K562 (cell line): Measurements from ENCODE around the gene METAP1D. TPM values are rescaled to one million over a fixed set of nuclear protein-coding genes. Genes with fewer than 3 reads are reported as not detected.

Experiments
- BDP1 ChIP-seq: IDR thresholded peaks from 3 replicates; pipeline ENCODE4 v1.6.1; 2011; ENCODE audit not compliant: insufficient read length, insufficient read depth
- FOXP1 ChIP-seq: sonication (generic); formaldehyde crosslinking; IDR thresholded peaks from 2 replicates; pipeline ENCODE4 v1.8.0; 2022; ENCODE audit warnings: mild to moderate bottlenecking, missing genetic modification reagents
- HDAC3 ChIP-seq: fragments of 450-650 bp; IDR thresholded peaks from 2 replicates; pipeline ENCODE4 v1.6.1; 2018; ENCODE audit warnings: borderline replicate concordance, mild to moderate bottlenecking, moderate library complexity; ENCODE audit not compliant: partially characterized antibody
- HDAC8 ChIP-seq: fragments of 450-650 bp; IDR thresholded peaks from 2 replicates; pipeline ENCODE4 v1.6.1; 2016; ENCODE audit warnings: mild to moderate bottlenecking, missing genetic modification characterization, moderate library complexity, missing compliant biosample characterization
- KAT7 ChIP-seq: sonication (generic); formaldehyde crosslinking; IDR thresholded peaks from 2 replicates; pipeline ENCODE4 v1.8.0; 2022; ENCODE audit warnings: missing genetic modification reagents, mild to moderate bottlenecking, borderline replicate concordance
- NCOA6 ChIP-seq: fragments of 450-650 bp; IDR thresholded peaks from 2 replicates; pipeline ENCODE4 v1.6.1; 2017; ENCODE audit warnings: mild to moderate bottlenecking
- NFE2L1 ChIP-seq: fragments of 450-650 bp; IDR thresholded peaks from 2 replicates; pipeline ENCODE4 v1.6.1; 2016; ENCODE audit warnings: missing genetic modification characterization, low read depth, mild to moderate bottlenecking, missing compliant biosample characterization, moderate library complexity, borderline replicate concordance
- PHB ChIP-seq: fragments of 250-450 bp; sonication (Bioruptor Pico); IDR thresholded peaks from 2 replicates; pipeline ENCODE4 v1.5.0; 2021
- PML ChIP-seq: IDR thresholded peaks from 2 replicates; pipeline ENCODE4 v1.6.1; 2012; ENCODE audit warnings: low read length, inconsistent platforms
- STAG1 ChIP-seq: sonication (generic); formaldehyde crosslinking; IDR thresholded peaks from 2 replicates; pipeline ENCODE4 v1.5.0; 2020; ENCODE audit warnings: missing genetic modification reagents, borderline replicate concordance
- TCF7 ChIP-seq: sonication (generic); IDR thresholded peaks from 2 replicates; pipeline ENCODE4 v1.6.1; 2016; ENCODE audit warnings: antibody characterized with exemption, borderline replicate concordance
- polyA plus RNA-seq, 8 experiments: library from polyadenylated mRNA; depleted of rRNA in 4 of 8; stranded (reverse) in 5 of 8; unstranded in 3 of 8; fragments of >200 nt; fragmentation: Nextera tagmentation in 2 of 8; fragmentation: Illumina TruSeq in 1 of 8; extraction: Ambion mirVana in 2 of 8; extraction: Trizol in 1 of 8; gene quantifications; 2 replicates each; pipeline versions ENCODE4 v1.2.1 to v1.2.3, GENCODE V29; 2011 to 2014; ENCODE audit warnings: inconsistent platforms in 1 of 8, missing spikeins in 1 of 8
- total RNA-seq, 7 experiments: library from RNA; depleted of rRNA in 6 of 7; stranded (reverse); fragments of >200 nt in 6 of 7; fragmentation: Illumina TruSeq in 2 of 7; extraction: Trizol in 2 of 7; gene quantifications; 2 replicates each; pipeline versions ENCODE4 v1.2.1 to v1.2.3, GENCODE V29; 2011 to 2021; ENCODE audit warnings: low replicate concordance in 1 of 7
- TF ChIP-seq, protein P1 (sequence below): fragments of 250-450 bp; sonication (Bioruptor Pico); IDR thresholded peaks from 2 replicates; pipeline ENCODE4 v1.4.0; 2020
- TF ChIP-seq, protein P2 (sequence below): fragments of 450-650 bp; IDR thresholded peaks from 2 replicates; pipeline ENCODE4 v1.6.1; 2016; ENCODE audit warnings: borderline replicate concordance
- TF ChIP-seq, protein P3 (sequence below): sonication (generic); formaldehyde crosslinking; IDR thresholded peaks from 2 replicates; pipeline ENCODE4 v1.8.0; 2022; ENCODE audit warnings: mild to moderate bottlenecking, low read depth, missing genetic modification reagents
- TF ChIP-seq, protein P4 (sequence below): IDR thresholded peaks from 2 replicates; pipeline ENCODE4 v1.6.1; 2011; ENCODE audit warnings: borderline replicate concordance, low read depth, mild to moderate bottlenecking, moderate library complexity, low read length; ENCODE audit not compliant: insufficient read depth, poor library complexity, severe bottlenecking

The METAP1D gene
- total and polyA plus RNA-seq, 9 of the 15 experiments (the other 6 are each of a cell fraction or from before 2014, with no cell fraction given), result 8.0 to 23.4 (median 15.7) TPM

DNA sequence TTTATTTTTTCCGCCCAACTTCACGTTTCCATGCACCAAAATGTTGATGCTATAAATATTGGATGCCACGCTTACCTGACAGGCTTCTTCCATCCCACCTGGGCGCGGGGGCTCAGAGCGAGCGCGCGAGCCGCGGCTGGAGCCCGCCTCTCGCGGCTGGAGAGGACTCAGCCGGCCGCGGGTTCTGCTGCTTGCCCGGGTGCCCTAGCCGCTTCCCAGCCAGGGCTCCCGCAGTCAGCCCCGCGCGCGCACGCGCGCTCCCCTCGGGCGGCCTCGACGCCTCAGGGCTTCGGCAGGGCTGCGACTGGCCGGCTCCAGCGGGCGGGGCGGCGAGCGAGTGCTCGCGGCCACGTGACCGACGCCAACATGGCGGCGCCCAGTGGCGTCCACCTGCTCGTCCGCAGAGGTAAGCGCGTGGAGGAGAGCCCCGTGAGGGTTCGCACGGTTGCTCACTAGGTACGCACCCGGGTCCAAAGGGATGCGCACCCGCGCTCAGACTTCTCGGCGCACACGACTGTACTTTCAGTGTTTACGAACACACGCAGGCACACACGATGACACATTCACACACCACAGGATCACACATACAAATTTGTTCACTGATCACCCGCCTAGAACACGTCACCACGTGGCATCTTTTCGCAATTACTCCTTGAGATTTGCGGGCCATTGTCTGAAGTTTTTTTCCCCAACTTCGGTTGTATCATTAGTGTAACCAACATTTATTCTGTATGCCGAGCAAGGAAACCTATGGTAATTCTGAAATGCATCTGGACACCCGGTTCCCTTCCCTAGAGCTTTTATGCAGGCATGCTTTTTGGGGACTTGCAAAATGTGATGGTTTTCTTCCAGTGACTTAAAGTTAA, at the start of gene METAP1D (continued):
- TF ChIP-seq HDAC8 (peak; percentile 87), BDP1 (no peak), TCF7 (peak; percentile 70; the same call in 1 of the 2 replicates), HDAC3 (peak; percentile 68), KAT7 (peak; percentile 79), PML (peak; percentile 72), NCOA6 (0 out of 2 replicates have a peak, but pooled peaks have one; percentile 9), STAG1 (CRISPR knock-in tag) (no peak), PHB (CRISPR knock-in tag) (no peak; the same call in 1 of the 2 replicates), FOXP1 (CRISPR knock-in tag) (peak; percentile 98), NFE2L1 (tag) (no peak)
- TF ChIP-seq, protein P1, sequence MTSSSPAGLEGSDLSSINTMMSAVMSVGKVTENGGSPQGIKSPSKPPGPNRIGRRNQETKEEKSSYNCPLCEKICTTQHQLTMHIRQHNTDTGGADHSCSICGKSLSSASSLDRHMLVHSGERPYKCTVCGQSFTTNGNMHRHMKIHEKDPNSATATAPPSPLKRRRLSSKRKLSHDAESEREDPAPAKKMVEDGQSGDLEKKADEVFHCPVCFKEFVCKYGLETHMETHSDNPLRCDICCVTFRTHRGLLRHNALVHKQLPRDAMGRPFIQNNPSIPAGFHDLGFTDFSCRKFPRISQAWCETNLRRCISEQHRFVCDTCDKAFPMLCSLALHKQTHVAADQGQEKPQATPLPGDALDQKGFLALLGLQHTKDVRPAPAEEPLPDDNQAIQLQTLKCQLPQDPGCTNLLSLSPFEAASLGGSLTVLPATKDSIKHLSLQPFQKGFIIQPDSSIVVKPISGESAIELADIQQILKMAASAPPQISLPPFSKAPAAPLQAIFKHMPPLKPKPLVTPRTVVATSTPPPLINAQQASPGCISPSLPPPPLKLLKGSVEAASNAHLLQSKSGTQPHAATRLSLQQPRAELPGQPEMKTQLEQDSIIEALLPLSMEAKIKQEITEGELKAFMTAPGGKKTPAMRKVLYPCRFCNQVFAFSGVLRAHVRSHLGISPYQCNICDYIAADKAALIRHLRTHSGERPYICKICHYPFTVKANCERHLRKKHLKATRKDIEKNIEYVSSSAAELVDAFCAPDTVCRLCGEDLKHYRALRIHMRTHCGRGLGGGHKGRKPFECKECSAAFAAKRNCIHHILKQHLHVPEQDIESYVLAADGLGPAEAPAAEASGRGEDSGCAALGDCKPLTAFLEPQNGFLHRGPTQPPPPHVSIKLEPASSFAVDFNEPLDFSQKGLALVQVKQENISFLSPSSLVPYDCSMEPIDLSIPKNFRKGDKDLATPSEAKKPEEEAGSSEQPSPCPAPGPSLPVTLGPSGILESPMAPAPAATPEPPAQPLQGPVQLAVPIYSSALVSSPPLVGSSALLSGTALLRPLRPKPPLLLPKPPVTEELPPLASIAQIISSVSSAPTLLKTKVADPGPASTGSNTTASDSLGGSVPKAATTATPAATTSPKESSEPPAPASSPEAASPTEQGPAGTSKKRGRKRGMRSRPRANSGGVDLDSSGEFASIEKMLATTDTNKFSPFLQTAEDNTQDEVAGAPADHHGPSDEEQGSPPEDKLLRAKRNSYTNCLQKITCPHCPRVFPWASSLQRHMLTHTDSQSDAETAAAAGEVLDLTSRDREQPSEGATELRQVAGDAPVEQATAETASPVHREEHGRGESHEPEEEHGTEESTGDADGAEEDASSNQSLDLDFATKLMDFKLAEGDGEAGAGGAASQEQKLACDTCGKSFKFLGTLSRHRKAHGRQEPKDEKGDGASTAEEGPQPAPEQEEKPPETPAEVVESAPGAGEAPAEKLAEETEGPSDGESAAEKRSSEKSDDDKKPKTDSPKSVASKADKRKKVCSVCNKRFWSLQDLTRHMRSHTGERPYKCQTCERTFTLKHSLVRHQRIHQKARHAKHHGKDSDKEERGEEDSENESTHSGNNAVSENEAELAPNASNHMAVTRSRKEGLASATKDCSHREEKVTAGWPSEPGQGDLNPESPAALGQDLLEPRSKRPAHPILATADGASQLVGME (CRISPR knock-in tag), result no peak; the same call in 1 of the 2 replicates
- TF ChIP-seq, protein P2, sequence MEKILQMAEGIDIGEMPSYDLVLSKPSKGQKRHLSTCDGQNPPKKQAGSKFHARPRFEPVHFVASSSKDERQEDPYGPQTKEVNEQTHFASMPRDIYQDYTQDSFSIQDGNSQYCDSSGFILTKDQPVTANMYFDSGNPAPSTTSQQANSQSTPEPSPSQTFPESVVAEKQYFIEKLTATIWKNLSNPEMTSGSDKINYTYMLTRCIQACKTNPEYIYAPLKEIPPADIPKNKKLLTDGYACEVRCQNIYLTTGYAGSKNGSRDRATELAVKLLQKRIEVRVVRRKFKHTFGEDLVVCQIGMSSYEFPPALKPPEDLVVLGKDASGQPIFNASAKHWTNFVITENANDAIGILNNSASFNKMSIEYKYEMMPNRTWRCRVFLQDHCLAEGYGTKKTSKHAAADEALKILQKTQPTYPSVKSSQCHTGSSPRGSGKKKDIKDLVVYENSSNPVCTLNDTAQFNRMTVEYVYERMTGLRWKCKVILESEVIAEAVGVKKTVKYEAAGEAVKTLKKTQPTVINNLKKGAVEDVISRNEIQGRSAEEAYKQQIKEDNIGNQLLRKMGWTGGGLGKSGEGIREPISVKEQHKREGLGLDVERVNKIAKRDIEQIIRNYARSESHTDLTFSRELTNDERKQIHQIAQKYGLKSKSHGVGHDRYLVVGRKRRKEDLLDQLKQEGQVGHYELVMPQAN, result peak; percentile 100
- TF ChIP-seq, protein P3, sequence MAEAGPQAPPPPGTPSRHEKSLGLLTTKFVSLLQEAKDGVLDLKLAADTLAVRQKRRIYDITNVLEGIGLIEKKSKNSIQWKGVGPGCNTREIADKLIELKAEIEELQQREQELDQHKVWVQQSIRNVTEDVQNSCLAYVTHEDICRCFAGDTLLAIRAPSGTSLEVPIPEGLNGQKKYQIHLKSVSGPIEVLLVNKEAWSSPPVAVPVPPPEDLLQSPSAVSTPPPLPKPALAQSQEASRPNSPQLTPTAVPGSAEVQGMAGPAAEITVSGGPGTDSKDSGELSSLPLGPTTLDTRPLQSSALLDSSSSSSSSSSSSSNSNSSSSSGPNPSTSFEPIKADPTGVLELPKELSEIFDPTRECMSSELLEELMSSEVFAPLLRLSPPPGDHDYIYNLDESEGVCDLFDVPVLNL (CRISPR knock-in tag), result peak; percentile 63; the same call in 1 of the 2 replicates
- TF ChIP-seq, protein P4, sequence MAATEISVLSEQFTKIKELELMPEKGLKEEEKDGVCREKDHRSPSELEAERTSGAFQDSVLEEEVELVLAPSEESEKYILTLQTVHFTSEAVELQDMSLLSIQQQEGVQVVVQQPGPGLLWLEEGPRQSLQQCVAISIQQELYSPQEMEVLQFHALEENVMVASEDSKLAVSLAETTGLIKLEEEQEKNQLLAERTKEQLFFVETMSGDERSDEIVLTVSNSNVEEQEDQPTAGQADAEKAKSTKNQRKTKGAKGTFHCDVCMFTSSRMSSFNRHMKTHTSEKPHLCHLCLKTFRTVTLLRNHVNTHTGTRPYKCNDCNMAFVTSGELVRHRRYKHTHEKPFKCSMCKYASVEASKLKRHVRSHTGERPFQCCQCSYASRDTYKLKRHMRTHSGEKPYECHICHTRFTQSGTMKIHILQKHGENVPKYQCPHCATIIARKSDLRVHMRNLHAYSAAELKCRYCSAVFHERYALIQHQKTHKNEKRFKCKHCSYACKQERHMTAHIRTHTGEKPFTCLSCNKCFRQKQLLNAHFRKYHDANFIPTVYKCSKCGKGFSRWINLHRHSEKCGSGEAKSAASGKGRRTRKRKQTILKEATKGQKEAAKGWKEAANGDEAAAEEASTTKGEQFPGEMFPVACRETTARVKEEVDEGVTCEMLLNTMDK, result peak; percentile 31
